Ishikawa (cell line): Measurements from ENCODE around the gene KCNN4.

Experiments
- CEBPB ChIP-seq: IDR thresholded peaks from 2 replicates; pipeline ENCODE4 v1.6.1; 2012
- CREB1 ChIP-seq: IDR thresholded peaks from 2 replicates; pipeline ENCODE4 v1.6.1; 2012; ENCODE audit warnings: low read depth
- EGR1 ChIP-seq: IDR thresholded peaks from 2 replicates; pipeline ENCODE4 v1.6.1; 2012
- EP300 ChIP-seq: IDR thresholded peaks from 2 replicates; pipeline ENCODE4 v1.6.1; 2012; ENCODE audit warnings: borderline replicate concordance
- FOXM1 ChIP-seq: IDR thresholded peaks from 2 replicates; pipeline ENCODE4 v1.6.1; 2012; ENCODE audit warnings: low read depth, borderline replicate concordance
- MAX ChIP-seq: IDR thresholded peaks from 2 replicates; pipeline ENCODE4 v1.6.1; 2012
- NFIC ChIP-seq: IDR thresholded peaks from 2 replicates; pipeline ENCODE4 v1.6.1; 2012
- RAD21 ChIP-seq: IDR thresholded peaks from 2 replicates; pipeline ENCODE4 v1.6.1; 2012; ENCODE audit warnings: low read depth
- TCF12 ChIP-seq: IDR thresholded peaks from 2 replicates; pipeline ENCODE4 v1.6.1; 2012; ENCODE audit warnings: low read depth
- TEAD4 ChIP-seq: IDR thresholded peaks from 2 replicates; pipeline ENCODE4 v1.6.1; 2012
- YY1 ChIP-seq: IDR thresholded peaks from 2 replicates; pipeline ENCODE4 v1.6.1; 2012; ENCODE audit warnings: low read depth
- ZBTB7A ChIP-seq: IDR thresholded peaks from 2 replicates; pipeline ENCODE4 v1.6.1; 2012; ENCODE audit warnings: low read depth
- TF ChIP-seq, protein P1 (sequence below): IDR thresholded peaks from 2 replicates; pipeline ENCODE4 v1.6.1; 2012; ENCODE audit warnings: low read depth, mild to moderate bottlenecking

GRCh38 chr19:43743059-43743458 is 37.7 kb downstream of the KCNN4 start:
- TF ChIP-seq TEAD4, result no peak
- TF ChIP-seq CEBPB, result no peak
- no peak for TF ChIP-seq NFIC
- TF ChIP-seq RAD21, result no peak
- TF ChIP-seq, protein P1, sequence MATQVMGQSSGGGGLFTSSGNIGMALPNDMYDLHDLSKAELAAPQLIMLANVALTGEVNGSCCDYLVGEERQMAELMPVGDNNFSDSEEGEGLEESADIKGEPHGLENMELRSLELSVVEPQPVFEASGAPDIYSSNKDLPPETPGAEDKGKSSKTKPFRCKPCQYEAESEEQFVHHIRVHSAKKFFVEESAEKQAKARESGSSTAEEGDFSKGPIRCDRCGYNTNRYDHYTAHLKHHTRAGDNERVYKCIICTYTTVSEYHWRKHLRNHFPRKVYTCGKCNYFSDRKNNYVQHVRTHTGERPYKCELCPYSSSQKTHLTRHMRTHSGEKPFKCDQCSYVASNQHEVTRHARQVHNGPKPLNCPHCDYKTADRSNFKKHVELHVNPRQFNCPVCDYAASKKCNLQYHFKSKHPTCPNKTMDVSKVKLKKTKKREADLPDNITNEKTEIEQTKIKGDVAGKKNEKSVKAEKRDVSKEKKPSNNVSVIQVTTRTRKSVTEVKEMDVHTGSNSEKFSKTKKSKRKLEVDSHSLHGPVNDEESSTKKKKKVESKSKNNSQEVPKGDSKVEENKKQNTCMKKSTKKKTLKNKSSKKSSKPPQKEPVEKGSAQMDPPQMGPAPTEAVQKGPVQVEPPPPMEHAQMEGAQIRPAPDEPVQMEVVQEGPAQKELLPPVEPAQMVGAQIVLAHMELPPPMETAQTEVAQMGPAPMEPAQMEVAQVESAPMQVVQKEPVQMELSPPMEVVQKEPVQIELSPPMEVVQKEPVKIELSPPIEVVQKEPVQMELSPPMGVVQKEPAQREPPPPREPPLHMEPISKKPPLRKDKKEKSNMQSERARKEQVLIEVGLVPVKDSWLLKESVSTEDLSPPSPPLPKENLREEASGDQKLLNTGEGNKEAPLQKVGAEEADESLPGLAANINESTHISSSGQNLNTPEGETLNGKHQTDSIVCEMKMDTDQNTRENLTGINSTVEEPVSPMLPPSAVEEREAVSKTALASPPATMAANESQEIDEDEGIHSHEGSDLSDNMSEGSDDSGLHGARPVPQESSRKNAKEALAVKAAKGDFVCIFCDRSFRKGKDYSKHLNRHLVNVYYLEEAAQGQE, result no peak
- TF ChIP-seq MAX, result no peak
- no peak for TF ChIP-seq EGR1
- TF ChIP-seq EP300, result no peak
- no peak for TF ChIP-seq TCF12
- no peak for TF ChIP-seq YY1
- TF ChIP-seq FOXM1, result no peak
- no peak for TF ChIP-seq CREB1
- TF ChIP-seq ZBTB7A, result no peak
